RPMI8226 (cell line): ENCODE data around the gene CELSR2.

Experiments
- DNase-seq: peaks from one replicate; pipeline ENCODE4 v3.0.0-alpha.2; 2015

CELSR2 gene

GRCh38 chr1:109266965-109267364, 17.6 kb downstream of the CELSR2 start:
- no peak for DNase-seq

DNA sequence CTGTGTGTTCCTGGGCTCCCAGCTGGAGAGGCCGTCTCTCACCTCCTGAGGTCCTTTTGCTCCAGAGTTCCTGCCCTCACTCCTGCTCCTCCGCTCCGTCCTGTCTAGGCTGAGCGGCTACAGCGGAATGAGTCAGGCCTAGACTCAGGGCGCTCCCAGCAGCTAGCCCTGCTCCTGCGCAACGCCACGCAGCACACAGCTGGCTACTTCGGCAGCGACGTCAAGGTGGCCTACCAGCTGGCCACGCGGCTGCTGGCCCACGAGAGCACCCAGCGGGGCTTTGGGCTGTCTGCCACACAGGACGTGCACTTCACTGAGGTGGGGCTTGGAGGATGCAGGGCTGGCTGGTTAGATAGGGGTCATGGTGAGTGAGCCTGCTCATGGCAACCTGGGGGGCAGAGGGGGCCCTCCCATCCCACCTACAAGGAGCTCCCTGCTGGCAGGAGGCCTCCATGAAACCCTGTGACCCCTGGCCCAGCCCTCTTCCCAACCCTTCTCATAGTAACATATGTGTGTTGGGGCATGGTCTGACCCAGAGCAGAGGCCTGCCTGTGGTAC, 18.5 kb downstream of the CELSR2 start:
- DNase-seq: no peak

- no peak for DNase-seq
These were observed 19.3 kb downstream of the CELSR2 start for GRCh38 chr1:109268431-109269211.

DNA sequence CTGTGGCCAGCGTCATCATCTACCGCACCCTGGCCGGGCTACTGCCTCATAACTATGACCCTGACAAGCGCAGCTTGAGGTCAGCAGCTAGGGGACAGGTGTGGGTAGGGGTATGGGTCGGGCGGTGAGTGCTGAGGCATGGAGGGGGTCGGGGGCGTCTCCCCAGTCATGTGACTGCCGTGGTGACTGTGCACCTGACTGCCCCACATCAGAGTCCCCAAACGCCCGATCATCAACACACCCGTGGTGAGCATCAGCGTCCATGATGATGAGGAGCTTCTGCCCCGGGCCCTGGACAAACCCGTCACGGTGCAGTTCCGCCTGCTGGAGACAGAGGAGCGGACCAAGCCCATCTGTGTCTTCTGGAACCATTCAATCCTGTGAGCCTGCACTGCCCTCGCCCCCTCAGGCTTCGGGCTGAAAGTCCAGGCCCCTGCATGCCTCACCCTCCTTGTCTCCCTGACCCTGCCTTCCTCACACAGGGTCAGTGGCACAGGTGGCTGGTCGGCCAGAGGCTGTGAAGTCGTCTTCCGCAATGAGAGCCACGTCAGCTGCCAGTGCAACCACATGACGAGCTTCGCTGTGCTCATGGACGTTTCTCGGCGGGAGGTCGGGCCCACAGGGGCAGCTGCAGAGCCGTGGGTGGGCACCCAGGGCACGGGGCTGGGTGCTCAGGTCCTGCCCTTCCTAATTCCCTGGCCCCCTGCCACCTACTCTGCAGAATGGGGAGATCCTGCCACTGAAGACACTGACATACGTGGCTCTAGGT, 20.1 kb downstream of the CELSR2 start:
- DNase-seq: no peak

- no peak for DNase-seq
These were observed 20.8 kb downstream of the CELSR2 start for GRCh38 chr1:109269981-109270622.

- no peak for DNase-seq
These were observed 21.4 kb downstream of the CELSR2 start for GRCh38 chr1:109270623-109271317.

GRCh38 chr1:109271458-109271857, 22.1 kb downstream of the CELSR2 start:
- no peak for DNase-seq

DNA sequence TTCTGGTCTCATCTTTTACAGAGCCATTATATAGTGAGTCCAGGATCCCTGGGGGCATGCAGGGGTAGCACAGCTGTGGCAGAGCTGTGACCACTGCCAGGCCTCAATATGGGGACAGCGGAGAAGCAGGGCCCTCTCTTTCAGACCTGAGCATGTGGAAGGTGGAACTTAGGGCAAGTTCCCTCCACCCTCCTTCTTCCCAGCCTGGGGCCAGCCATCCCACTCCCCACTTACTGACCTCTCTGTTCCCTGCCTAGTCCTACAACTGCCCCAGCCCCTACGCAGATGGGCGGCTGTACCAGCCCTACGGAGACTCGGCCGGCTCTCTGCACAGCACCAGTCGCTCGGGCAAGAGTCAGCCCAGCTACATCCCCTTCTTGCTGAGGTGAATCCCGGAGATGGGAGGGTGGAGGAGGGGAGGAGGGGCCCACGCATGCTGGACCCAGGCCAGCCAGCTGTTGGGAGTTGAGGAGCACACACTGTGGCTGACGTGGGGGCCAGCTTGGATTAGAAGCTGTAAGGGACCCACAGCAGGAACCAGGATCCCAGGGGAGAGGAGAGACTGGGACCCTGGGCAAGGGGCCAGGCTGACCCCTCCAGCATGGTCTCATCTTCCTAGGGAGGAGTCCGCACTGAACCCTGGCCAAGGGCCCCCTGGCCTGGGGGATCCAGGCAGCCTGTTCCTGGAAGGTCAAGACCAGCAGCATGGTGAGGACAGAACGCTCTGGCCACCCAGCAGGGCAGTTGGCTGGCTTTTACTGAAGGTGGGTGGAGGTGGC, 22.9 kb downstream of the CELSR2 start:
- DNase-seq: no peak

DNA sequence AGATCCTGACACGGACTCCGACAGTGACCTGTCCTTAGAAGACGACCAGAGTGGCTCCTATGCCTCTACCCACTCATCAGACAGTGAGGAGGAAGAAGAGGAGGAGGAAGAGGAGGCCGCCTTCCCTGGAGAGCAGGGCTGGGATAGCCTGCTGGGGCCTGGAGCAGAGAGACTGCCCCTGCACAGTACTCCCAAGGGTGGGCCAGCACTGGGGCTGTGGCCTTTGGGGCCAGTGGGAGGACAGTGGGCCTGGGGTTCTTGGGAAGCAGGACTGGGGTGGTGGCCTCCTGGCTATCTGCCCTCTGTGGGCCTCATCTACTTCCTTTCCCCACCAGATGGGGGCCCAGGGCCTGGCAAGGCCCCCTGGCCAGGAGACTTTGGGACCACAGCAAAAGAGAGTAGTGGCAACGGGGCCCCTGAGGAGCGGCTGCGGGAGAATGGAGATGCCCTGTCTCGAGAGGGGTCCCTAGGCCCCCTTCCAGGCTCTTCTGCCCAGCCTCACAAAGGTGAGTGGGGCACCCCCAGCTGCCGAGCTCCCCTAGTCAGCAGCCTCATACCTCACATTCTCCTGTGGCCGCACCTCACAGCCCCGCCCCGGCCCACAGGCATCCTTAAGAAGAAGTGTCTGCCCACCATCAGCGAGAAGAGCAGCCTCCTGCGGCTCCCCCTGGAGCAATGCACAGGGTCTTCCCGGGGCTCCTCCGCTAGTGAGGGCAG, 23.6 kb downstream of the CELSR2 start:
- DNase-seq: no peak

- DNase-seq: no peak
These were observed 24.4 kb downstream of the CELSR2 start for GRCh38 chr1:109273570-109274288.

DNA sequence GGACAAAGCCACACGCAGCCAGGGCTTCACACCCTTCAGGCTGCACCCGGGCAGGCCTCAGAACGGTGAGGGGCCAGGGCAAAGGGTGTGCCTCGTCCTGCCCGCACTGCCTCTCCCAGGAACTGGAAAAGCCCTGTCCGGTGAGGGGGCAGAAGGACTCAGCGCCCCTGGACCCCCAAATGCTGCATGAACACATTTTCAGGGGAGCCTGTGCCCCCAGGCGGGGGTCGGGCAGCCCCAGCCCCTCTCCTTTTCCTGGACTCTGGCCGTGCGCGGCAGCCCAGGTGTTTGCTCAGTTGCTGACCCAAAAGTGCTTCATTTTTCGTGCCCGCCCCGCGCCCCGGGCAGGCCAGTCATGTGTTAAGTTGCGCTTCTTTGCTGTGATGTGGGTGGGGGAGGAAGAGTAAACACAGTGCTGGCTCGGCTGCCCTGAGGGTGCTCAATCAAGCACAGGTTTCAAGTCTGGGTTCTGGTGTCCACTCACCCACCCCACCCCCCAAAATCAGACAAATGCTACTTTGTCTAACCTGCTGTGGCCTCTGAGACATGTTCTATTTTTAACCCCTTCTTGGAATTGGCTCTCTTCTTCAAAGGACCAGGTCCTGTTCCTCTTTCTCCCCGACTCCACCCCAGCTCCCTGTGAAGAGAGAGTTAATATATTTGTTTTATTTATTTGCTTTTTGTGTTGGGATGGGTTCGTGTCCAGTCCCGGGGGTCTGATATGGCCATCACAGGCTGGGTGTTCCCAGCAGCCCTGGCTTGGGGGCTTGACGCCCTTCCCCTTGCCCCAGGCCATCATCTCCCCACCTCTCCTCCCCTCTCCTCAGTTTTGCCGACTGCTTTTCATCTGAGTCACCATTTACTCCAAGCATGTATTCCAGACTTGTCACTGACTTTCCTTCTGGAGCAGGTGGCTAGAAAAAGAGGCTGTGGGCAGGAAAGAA, 25.5 kb downstream of the CELSR2 start:
- no peak for DNase-seq

GRCh38 chr1:109275706-109276345, 26.5 kb downstream of the CELSR2 start:
- no peak for DNase-seq

GRCh38 chr1:109277434-109278204, 28.3 kb downstream of the CELSR2 start:
- peak; percentile 90 for DNase-seq

GRCh38 chr1:109279615-109280278, 30.4 kb downstream of the CELSR2 start:
- no peak for DNase-seq

DNA sequence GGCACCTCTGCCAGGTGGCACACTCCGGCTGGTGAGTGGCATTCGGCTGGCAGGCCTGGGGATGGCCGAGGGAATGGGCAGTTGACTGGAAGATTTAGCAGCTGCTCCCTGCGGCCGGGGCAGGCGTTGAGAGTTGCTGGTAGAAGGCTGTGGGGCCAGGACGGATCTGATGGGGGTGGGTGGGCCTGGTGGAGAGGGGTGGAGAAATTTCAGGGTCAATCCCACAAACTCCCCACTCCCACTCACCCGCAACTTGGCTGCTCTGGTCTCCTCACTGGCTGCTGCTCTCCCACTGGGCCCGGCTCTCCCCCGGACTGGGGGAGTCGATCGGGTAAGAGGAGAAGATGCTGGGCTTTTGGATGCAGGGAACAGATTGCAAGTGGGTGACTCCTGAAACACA, 31.5 kb downstream of the CELSR2 start:
- DNase-seq: no peak

DNA sequence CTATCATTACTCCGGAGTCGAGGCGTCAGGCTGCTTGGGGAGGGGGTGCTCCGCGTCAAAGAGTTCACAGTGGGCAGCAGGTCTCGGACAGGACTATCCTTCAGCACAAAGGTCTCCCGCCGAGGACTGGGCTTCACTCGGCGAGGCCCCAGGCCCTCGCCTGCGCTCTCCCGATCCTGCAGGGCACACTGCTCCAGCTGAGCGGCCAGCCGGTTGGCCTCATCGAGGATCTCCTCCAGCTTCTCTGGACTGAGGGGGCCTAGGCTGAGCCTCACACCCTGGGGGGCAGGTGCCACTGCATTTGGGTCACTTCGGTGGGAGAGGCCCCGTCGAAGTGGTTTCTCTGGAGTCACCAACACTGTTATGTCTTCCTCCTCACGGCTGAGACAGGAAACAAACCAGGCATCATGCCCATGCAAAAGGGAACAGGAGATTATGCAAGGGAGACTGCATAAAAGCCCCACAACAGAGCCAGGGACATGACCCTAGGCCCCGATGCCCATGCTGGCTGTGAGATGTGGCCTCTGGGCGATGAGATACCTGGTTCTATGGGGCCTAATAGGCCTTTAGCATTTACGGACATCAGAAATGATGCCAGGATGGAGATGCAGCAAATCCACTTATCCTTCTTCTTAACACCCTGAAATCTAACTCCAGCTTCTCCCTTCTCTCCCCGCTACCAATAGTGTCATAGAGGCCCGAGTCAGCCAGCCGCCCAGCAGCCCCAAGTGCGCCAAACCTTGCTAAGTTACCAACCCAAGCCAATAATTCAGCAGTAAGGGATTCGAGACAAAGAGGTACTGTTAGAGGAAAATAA, 32.5 kb downstream of the CELSR2 start:
- no peak for DNase-seq

GRCh38 chr1:109282497-109282951, 33.2 kb downstream of the CELSR2 start:
- DNase-seq: no peak
